Measurements from ENCODE around the gene DAPP1. TPM values are rescaled to one million over a fixed set of nuclear protein-coding genes. Genes with fewer than 3 reads are reported as not detected.

The DAPP1 gene
- total RNA-seq, 2 experiments from 2014 or later: 19.6 to 22.8 TPM

DNA sequence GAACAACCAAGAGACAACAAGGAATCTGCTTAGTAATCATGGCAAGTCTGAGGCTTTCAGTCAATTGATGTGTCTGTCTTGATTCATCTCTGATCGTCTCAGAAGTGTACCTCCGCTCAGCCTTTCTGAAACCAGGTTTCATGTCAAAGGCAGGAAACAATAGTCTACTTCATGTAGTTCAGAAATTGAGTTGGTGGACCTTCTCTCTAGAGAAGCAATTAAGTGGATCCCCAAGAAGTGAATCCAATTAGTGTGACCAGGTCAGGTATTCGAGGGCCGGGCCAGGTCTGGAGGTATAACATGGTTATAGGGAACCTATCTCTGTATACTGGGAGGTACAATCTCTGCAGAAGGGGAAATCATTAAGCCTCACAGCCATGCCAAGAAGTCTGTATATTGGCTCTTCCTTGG is 32.0 kb downstream of the DAPP1 start:
- ATAC-seq (ENCODE audit: low read depth): peak; percentile 20
- Mint-ChIP-seq H3K36me3 (peaks cover 40% of the 10 kb centered on the region), H3K27me3 (no peaks in the 10 kb centered on the region), H3K4me1 (peaks cover 52% of the 10 kb centered on the region), H3K9me3 (no peaks in the 10 kb centered on the region), H3K27ac (peak overlapping the region; percentile 96), H3K4me3 (no peak overlapping the region)
- POLR2A ChIA-PET: interaction anchor here (3.3 kb wide), 1 partner anchor 32 kb away, joined by 27 read pairs; the partner anchor contains the start of gene DAPP1
- no peak for DNase-seq

GRCh38 chr4:99852199-99852749 is 35.6 kb downstream of the DAPP1 start:
- H3K4me3 Mint-ChIP-seq: no peak overlapping the region
- H3K4me1 Mint-ChIP-seq: peaks cover 55% of the 10 kb centered on the region
- no peaks in the 10 kb centered on the region for H3K27me3 Mint-ChIP-seq
- peak overlapping the region; percentile 11 for H3K27ac Mint-ChIP-seq
- DNase-seq (no peak), ATAC-seq (ENCODE audit: low read depth) (no peak)
- POLR2A ChIA-PET: interaction anchor here (1.0 kb wide), 1 partner anchor 36 kb away, joined by 3 read pairs; the partner anchor contains the start of gene DAPP1
- peaks cover 48% of the 10 kb centered on the region for H3K36me3 Mint-ChIP-seq
- no peaks in the 10 kb centered on the region for H3K9me3 Mint-ChIP-seq

- H3K9me3 Mint-ChIP-seq: no peaks in the 10 kb centered on the region
- ATAC-seq (ENCODE audit: low read depth) (no peak), DNase-seq (no peak)
- peaks cover 48% of the 10 kb centered on the region for H3K36me3 Mint-ChIP-seq
- no peak overlapping the region for H3K27ac Mint-ChIP-seq
- no peak overlapping the region for H3K4me3 Mint-ChIP-seq
- H3K27me3 Mint-ChIP-seq: no peaks in the 10 kb centered on the region
- POLR2A ChIA-PET: no interaction called here
- peaks cover 50% of the 10 kb centered on the region for H3K4me1 Mint-ChIP-seq
Measured at GRCh38 chr4:99853190-99853589, 36.6 kb downstream of the DAPP1 start.

DNA sequence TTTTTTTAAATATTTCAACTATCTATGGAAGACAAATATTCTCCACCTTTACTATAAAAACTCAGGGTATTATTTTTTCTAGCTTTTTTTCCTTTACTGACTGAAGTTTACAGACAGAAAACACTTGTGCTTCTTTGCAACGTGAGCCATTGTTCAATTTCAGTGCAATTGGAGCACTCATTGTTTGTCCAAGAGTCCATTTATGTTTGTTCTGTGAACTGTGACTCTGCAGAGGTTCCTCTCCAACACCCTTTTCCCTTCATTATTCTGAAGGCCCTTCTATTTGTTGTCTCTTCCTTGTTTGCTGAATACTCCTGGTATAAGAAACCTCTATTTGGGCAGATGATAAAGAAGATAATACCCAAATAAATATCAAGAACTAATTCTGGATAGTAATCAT is 37.4 kb downstream of the DAPP1 start:
- ATAC-seq (ENCODE audit: low read depth) (no peak), DNase-seq (no peak)
- H3K9me3 Mint-ChIP-seq: no peaks in the 10 kb centered on the region
- POLR2A ChIA-PET: interaction anchor here (1.3 kb wide), 2 partner anchors 38 to 92 kb away, joined by 3 to 4 read pairs; partner anchors contain the start of genes DAPP1 and DNAJB14
- H3K36me3 Mint-ChIP-seq: peaks cover 46% of the 10 kb centered on the region
- no peak overlapping the region for H3K4me3 Mint-ChIP-seq
- H3K27me3 Mint-ChIP-seq: no peaks in the 10 kb centered on the region
- H3K4me1 Mint-ChIP-seq: peaks cover 46% of the 10 kb centered on the region
- H3K27ac Mint-ChIP-seq: no peak overlapping the region

GRCh38 chr4:99855678-99856077 is 39.1 kb downstream of the DAPP1 start:
- Mint-ChIP-seq H3K27ac (peak overlapping the region; percentile 75), H3K9me3 (no peaks in the 10 kb centered on the region), H3K4me1 (peaks cover 48% of the 10 kb centered on the region), H3K4me3 (peak overlapping the region; percentile 60), H3K27me3 (no peaks in the 10 kb centered on the region), H3K36me3 (peaks cover 48% of the 10 kb centered on the region)
- POLR2A ChIA-PET: interaction anchor here (1.8 to 3.0 kb wide), 2 partner anchors 38 to 39 kb away, joined by 5 to 18 read pairs; partner anchors contain the start of genes DAPP1 and LAMTOR3
- ATAC-seq (ENCODE audit: low read depth) (peak; percentile 60), DNase-seq (no peak)

DNA sequence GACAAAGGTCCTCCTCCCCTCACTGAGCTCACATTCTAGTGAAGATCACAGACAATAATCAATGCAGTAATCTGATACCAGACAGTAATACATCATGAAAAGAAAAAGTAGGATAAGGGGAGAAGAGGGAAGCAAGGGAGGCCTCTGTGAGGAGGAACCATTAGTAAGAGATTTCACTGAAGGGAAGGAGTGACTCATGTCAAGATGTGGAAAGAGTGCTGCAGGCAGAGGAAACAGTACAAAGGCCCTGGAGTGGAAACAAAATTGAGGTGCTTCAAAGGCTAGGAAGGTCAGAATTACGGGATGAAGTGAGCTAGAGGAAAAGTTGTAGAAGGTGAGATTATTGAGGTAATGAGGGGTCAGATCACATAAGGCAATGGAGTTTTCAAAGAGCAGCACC is 39.5 kb downstream of the DAPP1 start:
- POLR2A ChIA-PET: interaction anchor here (1.8 to 3.0 kb wide), 2 partner anchors 38 to 40 kb away, joined by 5 to 18 read pairs; partner anchors contain the start of genes DAPP1 and LAMTOR3
- Mint-ChIP-seq H3K4me3 (peak overlapping the region; percentile 55), H3K36me3 (peaks cover 48% of the 10 kb centered on the region), H3K9me3 (no peaks in the 10 kb centered on the region), H3K27ac (peak overlapping the region; percentile 89), H3K27me3 (no peaks in the 10 kb centered on the region), H3K4me1 (peaks cover 45% of the 10 kb centered on the region)
- DNase-seq (no peak), ATAC-seq (ENCODE audit: low read depth) (peak; percentile 68)

DNA sequence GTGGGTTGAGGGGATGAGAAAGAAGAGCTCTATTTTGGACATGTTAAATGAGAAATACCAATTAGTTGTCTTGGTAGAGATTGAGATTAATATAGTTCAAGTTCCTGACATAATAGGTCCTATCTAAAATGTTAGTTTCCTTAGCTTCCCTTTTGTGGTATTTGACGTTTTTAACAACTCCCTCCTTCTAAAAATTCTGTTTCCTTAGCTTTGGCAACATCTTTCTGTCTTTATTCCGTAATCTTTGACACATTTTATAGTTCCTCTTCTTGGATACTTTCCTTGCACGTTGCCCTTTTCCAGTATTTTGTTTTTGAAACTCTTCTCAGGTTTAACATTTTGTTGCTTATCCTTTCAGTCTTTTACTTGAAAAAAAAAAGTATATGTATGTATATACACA is 40.7 kb downstream of the DAPP1 start:
- ATAC-seq (ENCODE audit: low read depth): no peak
- Mint-ChIP-seq H3K36me3 (peaks cover 48% of the 10 kb centered on the region), H3K27ac (no peak overlapping the region), H3K4me3 (no peak overlapping the region), H3K4me1 (peaks cover 47% of the 10 kb centered on the region), H3K9me3 (no peaks in the 10 kb centered on the region), H3K27me3 (no peaks in the 10 kb centered on the region)
- DNase-seq: no peak
- POLR2A ChIA-PET: interaction anchor here (0.9 to 3.0 kb wide), 2 partner anchors 41 to 294 kb away, joined by 3 to 18 read pairs; partner anchors contain the start of genes DAPP1 and TRMT10A

- H3K9me3 Mint-ChIP-seq: no peaks in the 10 kb centered on the region
- H3K27ac Mint-ChIP-seq: peak overlapping the region; percentile 23
- POLR2A ChIA-PET: no interaction called here
- peaks cover 35% of the 10 kb centered on the region for H3K36me3 Mint-ChIP-seq
- peaks cover 43% of the 10 kb centered on the region for H3K4me1 Mint-ChIP-seq
- no peak overlapping the region for H3K4me3 Mint-ChIP-seq
- ATAC-seq (ENCODE audit: low read depth) (no peak), DNase-seq (no peak)
- H3K27me3 Mint-ChIP-seq: no peaks in the 10 kb centered on the region
Measured at GRCh38 chr4:99859618-99860017, 43.0 kb downstream of the DAPP1 start.

DNA sequence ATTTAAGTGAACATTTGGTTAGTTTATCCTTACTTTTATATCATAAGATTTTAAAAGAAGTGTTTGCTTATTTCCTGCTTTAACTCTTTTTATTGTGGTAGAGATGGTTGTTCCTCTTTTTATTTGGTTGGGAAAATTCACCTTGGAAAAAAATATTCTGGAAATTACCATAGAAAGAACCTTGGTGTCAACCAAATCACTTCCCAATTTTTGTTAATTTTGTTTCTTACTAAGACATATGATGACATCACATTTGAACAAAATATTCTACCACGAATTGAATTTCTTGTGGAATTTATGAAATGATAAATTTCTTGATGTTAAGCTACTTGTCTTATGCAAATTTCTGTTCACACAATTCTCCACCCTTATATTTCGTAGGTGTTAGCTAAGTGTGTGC is 43.9 kb downstream of the DAPP1 start:
- no peak for DNase-seq
- ATAC-seq (ENCODE audit: low read depth): no peak
- POLR2A ChIA-PET: interaction anchor here (2.1 kb wide), 1 partner anchor 44 kb away, joined by 8 read pairs; the partner anchor contains the start of gene DAPP1
- Mint-ChIP-seq H3K27ac (no peak overlapping the region), H3K27me3 (no peaks in the 10 kb centered on the region), H3K36me3 (peaks cover 28% of the 10 kb centered on the region), H3K4me3 (no peak overlapping the region), H3K4me1 (peaks cover 35% of the 10 kb centered on the region), H3K9me3 (no peaks in the 10 kb centered on the region)

GRCh38 chr4:99861120-99861905 is 44.7 kb downstream of the DAPP1 start:
- Mint-ChIP-seq H3K27ac (peak overlapping the region; percentile 64), H3K4me1 (peaks cover 29% of the 10 kb centered on the region), H3K4me3 (peak overlapping the region; percentile 40), H3K27me3 (no peaks in the 10 kb centered on the region), H3K36me3 (peaks cover 27% of the 10 kb centered on the region), H3K9me3 (no peaks in the 10 kb centered on the region)
- POLR2A ChIA-PET: interaction anchor here (2.1 kb wide), 1 partner anchor 45 kb away, joined by 8 read pairs; the partner anchor contains the start of gene DAPP1
- DNase-seq (no peak), ATAC-seq (ENCODE audit: low read depth) (peak; percentile 55)

GRCh38 chr4:99863804-99864203 is 47.2 kb downstream of the DAPP1 start:
- peaks cover 23% of the 10 kb centered on the region for H3K36me3 Mint-ChIP-seq
- H3K4me1 Mint-ChIP-seq: peaks cover 17% of the 10 kb centered on the region
- no peak overlapping the region for H3K4me3 Mint-ChIP-seq
- DNase-seq (no peak), ATAC-seq (ENCODE audit: low read depth) (no peak)
- no peaks in the 10 kb centered on the region for H3K27me3 Mint-ChIP-seq
- POLR2A ChIA-PET: no interaction called here
- H3K9me3 Mint-ChIP-seq: no peaks in the 10 kb centered on the region
- H3K27ac Mint-ChIP-seq: no peak overlapping the region

GRCh38 chr4:99868126-99868596 is 51.5 kb downstream of the DAPP1 start:
- ATAC-seq (ENCODE audit: low read depth): no peak
- POLR2A ChIA-PET: no interaction called here
- H3K27me3 Mint-ChIP-seq: no peaks in the 10 kb centered on the region
- H3K36me3 Mint-ChIP-seq: peaks cover 39% of the 10 kb centered on the region
- H3K4me3 Mint-ChIP-seq: no peak overlapping the region
- no peak overlapping the region for H3K27ac Mint-ChIP-seq
- H3K9me3 Mint-ChIP-seq: no peaks in the 10 kb centered on the region
- H3K4me1 Mint-ChIP-seq: peaks cover 5% of the 10 kb centered on the region
- DNase-seq: no peak

DNA sequence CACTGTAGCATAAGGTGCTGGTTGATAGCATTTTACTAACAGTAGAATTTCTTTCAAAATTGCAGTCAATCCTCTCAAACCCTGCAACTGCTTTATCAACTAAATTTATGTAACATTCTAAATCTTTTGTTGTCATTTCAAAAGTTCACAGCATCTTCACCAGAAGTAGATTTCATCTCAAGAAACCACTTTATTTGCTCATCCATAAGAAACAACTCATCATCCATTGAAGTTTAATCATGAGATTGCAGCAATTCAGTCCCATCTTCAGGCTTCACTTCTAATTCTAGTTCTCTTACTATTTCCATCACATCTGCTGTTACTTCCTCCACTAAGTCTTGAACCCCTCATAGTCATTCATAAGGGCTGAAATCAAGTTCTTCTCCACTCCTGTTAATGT is 55.9 kb downstream of the DAPP1 start:
- no peak overlapping the region for H3K4me3 Mint-ChIP-seq
- POLR2A ChIA-PET: no interaction called here
- no peak for DNase-seq
- peaks cover 43% of the 10 kb centered on the region for H3K36me3 Mint-ChIP-seq
- H3K4me1 Mint-ChIP-seq: peaks cover 3% of the 10 kb centered on the region
- H3K9me3 Mint-ChIP-seq: no peaks in the 10 kb centered on the region
- H3K27ac Mint-ChIP-seq: no peak overlapping the region
- no peak for ATAC-seq (ENCODE audit: low read depth)
- H3K27me3 Mint-ChIP-seq: no peaks in the 10 kb centered on the region

Measured in activated naive CD8-positive, alpha-beta T cell treated with anti-CD3 and anti-CD28 coated beads, Interleukin-2, amount 10 ng/mL, durations not matched to agents 7 days and 5 days (primary cell).